ENCODE results near the gene PLEKHM3.
A peak's percentile ranks its signal among the peaks of the same experiment; 100 is the strongest.

PLEKHM3 gene

GRCh38 chr2:207884127-207884526, 141.2 kb downstream of the PLEKHM3 start:
- no peak for FAIRE-seq

- FAIRE-seq: no peak
Observed at GRCh38 chr2:207883002-207883780, 142.1 kb downstream of the PLEKHM3 start.

GRCh38 chr2:207881902-207882301, 143.4 kb downstream of the PLEKHM3 start:
- no peak for FAIRE-seq

- FAIRE-seq: no peak
Observed at GRCh38 chr2:207879536-207879935, 145.8 kb downstream of the PLEKHM3 start.

- FAIRE-seq: no peak
Observed at GRCh38 chr2:207876842-207877535, 148.3 kb downstream of the PLEKHM3 start.

- no peak for FAIRE-seq
Observed at GRCh38 chr2:207875473-207876212, 149.7 kb downstream of the PLEKHM3 start.

- FAIRE-seq: no peak
Observed at GRCh38 chr2:207873794-207874193, 151.5 kb downstream of the PLEKHM3 start.

GRCh38 chr2:207871911-207872310, 153.4 kb downstream of the PLEKHM3 start:
- FAIRE-seq: no peak

- no peak for FAIRE-seq
Observed at GRCh38 chr2:207871506-207871905, 153.8 kb downstream of the PLEKHM3 start.

GRCh38 chr2:207870814-207871213, 154.5 kb downstream of the PLEKHM3 start:
- FAIRE-seq: no peak

GRCh38 chr2:207869784-207870778, 155.2 kb downstream of the PLEKHM3 start:
- no peak for FAIRE-seq

GRCh38 chr2:207868855-207869596, 156.3 kb downstream of the PLEKHM3 start:
- FAIRE-seq: no peak

GRCh38 chr2:207867905-207868304, 157.4 kb downstream of the PLEKHM3 start:
- no peak for FAIRE-seq

GRCh38 chr2:207867056-207867455, 158.3 kb downstream of the PLEKHM3 start:
- FAIRE-seq: no peak

GRCh38 chr2:207865210-207865609, 160.1 kb downstream of the PLEKHM3 start:
- FAIRE-seq: no peak

- FAIRE-seq: no peak
Observed at GRCh38 chr2:207863345-207863744, 162.0 kb downstream of the PLEKHM3 start.

- no peak for FAIRE-seq
Observed at GRCh38 chr2:207861789-207862188, 163.5 kb downstream of the PLEKHM3 start.

- no peak for FAIRE-seq
Observed at GRCh38 chr2:207860685-207861084, 164.6 kb downstream of the PLEKHM3 start.

GRCh38 chr2:207855591-207855990, 169.7 kb downstream of the PLEKHM3 start:
- FAIRE-seq: peak; percentile 88

- no peak for FAIRE-seq
Observed at GRCh38 chr2:207854484-207855440, 170.6 kb downstream of the PLEKHM3 start.
